H1 (cell line): Measurements from ENCODE around the gene WDR90. TPM values are rescaled to one million over a fixed set of nuclear protein-coding genes. Genes with fewer than 3 reads are reported as not detected.

ENCODE experiments used
- CTCF ChIA-PET: fragments of 300-600 bp; sonication (Branson Sonifier 250); formaldehyde crosslinking; loops from one replicate; lab custom pipeline; 2021; ENCODE audit not compliant: partially characterized antibody; lab: Charles Lee
- POLR2A ChIA-PET: fragments of 300-600 bp; sonication (Branson Sonifier 250); formaldehyde crosslinking; loops from one replicate; lab custom pipeline; 2021; ENCODE audit warnings: inconsistent platforms; ENCODE audit not compliant: partially characterized antibody; lab: Charles Lee
- DNase-seq, 2 experiments: peaks; one replicate each; pipeline versions ENCODE4 v3.0.0 to v3.0.0-alpha.2; 2010 to 2022; ENCODE audit warnings: low spot score in 2 of 2, low read depth in 1 of 2, mixed read lengths in 1 of 2
- FAIRE-seq: peaks from 2 replicates; lab custom pipeline; 2011; peaks lifted over from hg19 to GRCh38; lab: Jason Lieb, UNC
- H2AFZ ChIP-seq: 2 replicates; pipeline ENCODE4 v1.8.1; 2012; ENCODE audit warnings: low read length, inconsistent platforms
- H2AK5ac ChIP-seq: 2 replicates; pipeline ENCODE4 v1.6.1; 2013; ENCODE audit warnings: low read depth, low read length
- H2BK120ac ChIP-seq: replicated peaks from 2 replicates; pipeline ENCODE3; 2013; ENCODE audit warnings: low read depth, low read length, inconsistent platforms
- H2BK12ac ChIP-seq: 2 replicates; pipeline ENCODE4 v1.6.1; 2013; ENCODE audit warnings: low read depth, low read length
- H2BK15ac ChIP-seq: 2 replicates; pipeline ENCODE4 v1.6.1; 2013; ENCODE audit warnings: low read length
- H2BK20ac ChIP-seq: 2 replicates; pipeline ENCODE4 v1.6.1; 2013; ENCODE audit warnings: low read length
- H2BK5ac ChIP-seq: 2 replicates; pipeline ENCODE4 v1.6.1; 2013; ENCODE audit warnings: low read depth, low read length
- H3K14ac ChIP-seq: 2 replicates; pipeline ENCODE4 v1.6.1; 2013; ENCODE audit warnings: inconsistent platforms; ENCODE audit not compliant: insufficient read length
- H3K18ac ChIP-seq: 2 replicates; pipeline ENCODE4 v1.6.1; 2013; ENCODE audit warnings: low read length; ENCODE audit errors: extremely low read depth
- H3K23ac ChIP-seq: 2 replicates; pipeline ENCODE4 v1.6.1; 2013; ENCODE audit warnings: inconsistent platforms; ENCODE audit not compliant: insufficient read length
- H3K23me2 ChIP-seq: 2 replicates; pipeline ENCODE4 v1.6.1; 2013; ENCODE audit warnings: low read depth, low read length
- H3K27ac ChIP-seq: 2 replicates; pipeline ENCODE4 v1.6.1; 2011; ENCODE audit warnings: low read depth, low read length, inconsistent platforms
- H3K27me3 ChIP-seq, 4 experiments: replicated peaks in 1 of 4; 1 replicate in 1 of 4; 2 replicates in 3 of 4; pipeline versions ENCODE4 v1.6.1 to v1.8.1; 2011 to 2013; ENCODE audit warnings: low read length in 3 of 4, mild to moderate bottlenecking in 3 of 4, inconsistent platforms in 2 of 4, mixed read lengths in 2 of 4, moderate library complexity in 1 of 4; ENCODE audit not compliant: control insufficient read depth in 3 of 4, insufficient read depth in 3 of 4; ENCODE audit errors: extremely low read depth in 1 of 4
- H3K36me3 ChIP-seq, 4 experiments: 2 replicates each; pipeline versions ENCODE4 v1.6.1 to v1.8.1; 2011 to 2013; ENCODE audit warnings: mild to moderate bottlenecking in 4 of 4, low read length in 3 of 4, moderate library complexity in 2 of 4, control low read depth in 1 of 4, inconsistent platforms in 1 of 4; ENCODE audit not compliant: insufficient read depth in 4 of 4, control insufficient read depth in 2 of 4
- H3K4ac ChIP-seq: replicated peaks from 2 replicates; pipeline ENCODE3; 2013; ENCODE audit warnings: low read length, low read depth, mixed read lengths, inconsistent platforms; ENCODE audit not compliant: insufficient read length
- H3K4me1 ChIP-seq, 4 experiments: replicated peaks in 1 of 4; 1 replicate in 1 of 4; 2 replicates in 3 of 4; pipeline versions ENCODE4 v1.6.1 to v1.8.1; 2011 to 2013; ENCODE audit warnings: low read length in 3 of 4, inconsistent platforms in 2 of 4, mixed read lengths in 1 of 4; ENCODE audit not compliant: insufficient read depth in 4 of 4, control insufficient read depth in 3 of 4
- H3K4me2 ChIP-seq, 2 experiments: 2 replicates each; pipeline versions ENCODE4 v1.6.1 to v1.8.1; 2011 to 2013; ENCODE audit warnings: low read depth in 2 of 2, low read length in 2 of 2, control low read depth in 1 of 2, inconsistent platforms in 1 of 2, mild to moderate bottlenecking in 1 of 2; ENCODE audit not compliant: insufficient read depth in 1 of 2
- H3K4me3 ChIP-seq, 4 experiments: fragments of 200-600, 300-600 bp in 1 of 4; sonication (generic), shearing (Covaris generic), sonication (Bioruptor Twin) in 1 of 4; 2 replicates each; pipeline versions ENCODE4 v1.5.1 to v1.8.1; 2011 to 2016; ENCODE audit warnings: low read length in 4 of 4, low read depth in 3 of 4, control low read depth in 2 of 4, inconsistent platforms in 2 of 4, mild to moderate bottlenecking in 2 of 4, mixed read lengths in 1 of 4, moderate library complexity in 1 of 4; ENCODE audit not compliant: insufficient read depth in 2 of 4; ENCODE audit errors: extremely low read depth in 1 of 4
- H3K56ac ChIP-seq: replicated peaks from 2 replicates; pipeline ENCODE3; 2013; ENCODE audit warnings: low read depth, mild to moderate bottlenecking, mixed read lengths, low read length, inconsistent platforms; ENCODE audit not compliant: insufficient read length
- H3K79me1 ChIP-seq: 2 replicates; pipeline ENCODE4 v1.6.1; 2013; ENCODE audit warnings: low read depth, low read length, control low read depth
- H3K79me2 ChIP-seq, 2 experiments: 2 replicates each; pipeline versions ENCODE4 v1.6.1 to v1.8.1; 2012 to 2013; ENCODE audit warnings: low read length in 2 of 2, mild to moderate bottlenecking in 2 of 2, inconsistent platforms in 1 of 2; ENCODE audit not compliant: insufficient read depth in 2 of 2, control insufficient read depth in 1 of 2
- H3K9ac ChIP-seq, 4 experiments: replicated peaks in 1 of 4; 1 replicate in 1 of 4; 2 replicates in 3 of 4; pipeline versions ENCODE4 v1.6.1 to v1.8.1; 2011 to 2013; ENCODE audit warnings: low read depth in 3 of 4, low read length in 3 of 4, control low read depth in 2 of 4, mild to moderate bottlenecking in 2 of 4, moderate library complexity in 2 of 4, inconsistent platforms in 1 of 4; ENCODE audit errors: extremely low read depth in 1 of 4
- H3K9me3 ChIP-seq, 2 experiments: 2 replicates each; pipeline versions ENCODE4 v1.6.1 to v1.8.1; 2012 to 2013; ENCODE audit warnings: mild to moderate bottlenecking in 2 of 2, moderate library complexity in 2 of 2, control low read depth in 1 of 2, inconsistent platforms in 1 of 2, low read depth in 1 of 2, low read length in 1 of 2, mixed read lengths in 1 of 2; ENCODE audit not compliant: insufficient read depth in 2 of 2
- H4K20me1 ChIP-seq, 2 experiments: replicated peaks in 1 of 2; 2 replicates each; pipeline versions ENCODE3 to v1.8.1; 2011 to 2013; ENCODE audit warnings: inconsistent platforms in 2 of 2, low read length in 2 of 2, mild to moderate bottlenecking in 1 of 2; ENCODE audit not compliant: insufficient read depth in 2 of 2, control insufficient read depth in 1 of 2
- H4K5ac ChIP-seq: 2 replicates; pipeline ENCODE4 v1.6.1; 2013; ENCODE audit warnings: low read length, low read depth, mixed read lengths, inconsistent platforms; ENCODE audit not compliant: insufficient read length
- H4K8ac ChIP-seq: 2 replicates; pipeline ENCODE4 v1.8.0; 2013; ENCODE audit warnings: mild to moderate bottlenecking, moderate library complexity, low read length, inconsistent platforms; ENCODE audit not compliant: insufficient read depth; ENCODE audit errors: extremely low read depth
- H4K91ac ChIP-seq: replicated peaks from 2 replicates; pipeline ENCODE3; 2013; ENCODE audit warnings: low read length, mixed read lengths, inconsistent platforms; ENCODE audit not compliant: insufficient read length
- CBX8 ChIP-seq: fragments of 300-800, 300-1000 bp; sonication (generic); IDR thresholded peaks from 2 replicates; pipeline ENCODE4 v1.7.1; 2016; ENCODE audit warnings: low read depth, low read length, borderline replicate concordance
- CTBP2 ChIP-seq: IDR thresholded peaks from 2 replicates; pipeline ENCODE4 v1.7.0; 2011; ENCODE audit warnings: borderline replicate concordance, mild to moderate bottlenecking, moderate library complexity, mixed read lengths, low read length; ENCODE audit not compliant: insufficient read depth, insufficient read length
- GTF2F1 ChIP-seq: IDR thresholded peaks from 2 replicates; pipeline ENCODE4 v1.6.1; 2012; ENCODE audit warnings: low read depth, low read length, improper control_type of control experiment, borderline replicate concordance
- NRF1 ChIP-seq: IDR thresholded peaks from 2 replicates; pipeline ENCODE4 v1.6.1; 2011; ENCODE audit warnings: mild to moderate bottlenecking, low read depth, low read length, improper control_type of control experiment
- SIN3A ChIP-seq, 2 experiments: IDR thresholded peaks in 1 of 2; conservative IDR thresholded peaks in 1 of 2; 2 replicates each; pipeline ENCODE4 v1.6.1; 2011 to 2012; ENCODE audit warnings: low read length in 2 of 2, improper control_type of control experiment in 1 of 2, low read depth in 1 of 2, mild to moderate bottlenecking in 1 of 2
- SIRT6 ChIP-seq: IDR thresholded peaks from one replicate; pipeline ENCODE4 v1.7.1; 2012; ENCODE audit warnings: low read length, inconsistent platforms
- SIX5 ChIP-seq: IDR thresholded peaks from 2 replicates; pipeline ENCODE4 v1.6.1; 2011; ENCODE audit warnings: mild to moderate bottlenecking, low read depth, low read length
- WGBS, 2 experiments: shearing (Covaris generic) in 1 of 2; methylation state at CpG; one replicate each; pipeline versions ENCODE4 v1.1.6 to v1.1.7; 2013 to 2015; ENCODE audit warnings: low lambda C conversion rate in 2 of 2, mixed read lengths in 2 of 2, inconsistent platforms in 1 of 2, low coverage in 1 of 2, missing lambda C conversion rate in 1 of 2; ENCODE audit not compliant: insufficient replicate concordance in 2 of 2, insufficient coverage in 1 of 2, insufficient read length in 1 of 2; ENCODE audit errors: extremely low coverage in 1 of 2, missing lambda C conversion rate in 1 of 2; 5-methylcytosine and 5-hydroxymethylcytosine counted together
- polyA plus RNA-seq, 7 experiments: library from polyadenylated mRNA; depleted of rRNA in 3 of 7; stranded (reverse) in 5 of 7; unstranded in 2 of 7; fragments of >200 nt in 5 of 7; fragments of 200-250 nt in 2 of 7; gene quantifications; 1 replicate in 5 of 7; 2 replicates in 1 of 7; 4 replicates in 1 of 7; pipeline versions ENCODE4 v1.2.1 to v1.2.3, GENCODE V29; 2011 to 2013; ENCODE audit warnings: missing spikeins in 2 of 7, mixed read lengths in 2 of 7
- total RNA-seq: library from RNA; stranded (reverse); fragmentation: NEBNext Ultra II Directional; extraction: Animal tissue kit (Norgen Biotek cat#: 25700); gene quantifications from 2 replicates; pipeline ENCODE4 v1.2.1, GENCODE V29; 2021
- TF ChIP-seq, protein P1 (sequence below): IDR thresholded peaks from 2 replicates; pipeline ENCODE4 v1.6.1; 2012; ENCODE audit warnings: low read length, inconsistent platforms
- TF ChIP-seq, protein P2 (sequence below): IDR thresholded peaks from 2 replicates; pipeline ENCODE4 v1.6.1; 2011; ENCODE audit warnings: low read depth, mild to moderate bottlenecking, low read length; ENCODE audit not compliant: insufficient read depth

The WDR90 gene
- total and polyA plus RNA-seq, 2 of the 8 experiments (the other 6 are each of a cell fraction or from before 2014, with no cell fraction given): 24.0 to 47.2 TPM

DNA sequence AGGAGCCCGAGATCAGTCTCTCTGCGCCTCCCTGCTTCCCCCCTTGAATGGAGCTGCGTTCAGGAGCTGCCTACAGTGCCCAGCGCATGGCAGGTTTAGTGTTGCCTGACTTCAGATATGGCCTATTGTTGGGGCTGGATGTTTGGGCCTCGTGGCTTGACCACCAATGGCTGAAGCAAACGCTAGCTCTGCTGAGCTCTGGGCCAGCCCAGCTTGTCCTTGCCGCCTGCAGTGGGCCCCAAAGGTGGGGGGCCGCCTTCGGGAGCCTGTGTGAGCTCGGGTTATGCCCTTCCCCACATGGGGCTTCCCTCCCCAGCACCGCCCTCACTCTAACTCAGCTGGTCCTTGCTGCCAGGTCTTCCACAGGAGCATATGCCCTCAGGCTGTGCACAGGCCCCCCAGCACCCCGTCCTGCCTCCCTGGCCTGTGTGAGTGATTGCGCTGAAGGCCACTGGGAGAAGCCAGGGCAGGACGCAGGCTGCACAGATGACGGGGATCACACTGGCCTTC lies 11.1 kb upstream of the WDR90 start:
- peaks cover 13% of the 10 kb centered on the region; the same call in 1 of the 2 replicates for H3K23me2 ChIP-seq
- no peak overlapping the region for H3K14ac ChIP-seq
- H2BK20ac ChIP-seq: peak overlapping the region; percentile 66; the same call in 1 of the 2 replicates
- H3K27ac ChIP-seq: no peak overlapping the region
- peak overlapping the region; percentile 92; the same call in 1 of the 2 replicates for H2BK12ac ChIP-seq
- H3K79me2 ChIP-seq: peaks cover 0 to 6% of the 10 kb centered on the region in 2 experiments; a peak in 1 of 4 replicates
- H4K91ac ChIP-seq: peak overlapping the region; percentile 84
- H3K27me3 ChIP-seq: peaks cover 0 to 5% (median under 1%) of the 10 kb centered on the region in 4 experiments; a peak in 2 of 7 replicates
- H3K9me3 ChIP-seq: no peaks in the 10 kb centered on the region
- no peak for FAIRE-seq
- H3K4ac ChIP-seq: peak overlapping the region; percentile 82
- peak overlapping the region; percentile 60 for H4K5ac ChIP-seq
- CTCF ChIA-PET: interaction anchor here (0.8 to 2.9 kb wide), 10 partner anchors 9 to 142 kb away, joined by 3 to 24 read pairs (median 4); partner anchors contain the start of genes NHLRC4 and WDR90
- peak overlapping the region; percentile 60; the same call in 1 of the 2 replicates for H4K8ac ChIP-seq
- H2BK15ac ChIP-seq: peak overlapping the region; percentile 96
- H3K9ac ChIP-seq: no peak overlapping the region; a peak in 1 of 7 replicates
- peak overlapping the region; percentile 96 for H3K18ac ChIP-seq
- no peak overlapping the region for H2AFZ ChIP-seq
- H3K4me3 ChIP-seq: peak overlapping the region in 1 of 4 experiments; percentile 65; a peak in 1 of 8 replicates
- H4K20me1 ChIP-seq: peaks cover 3 to 8% of the 10 kb centered on the region in 2 experiments
- H2BK5ac ChIP-seq: peak overlapping the region; percentile 94
- H3K36me3 ChIP-seq: peaks cover 0 to 13% (median 3%) of the 10 kb centered on the region in 4 experiments; a peak in 4 of 8 replicates
- H3K4me2 ChIP-seq: peak overlapping the region; percentile 62 to 88
- H2BK120ac ChIP-seq: no peak overlapping the region
- H3K4me1 ChIP-seq: peaks cover 0 to 35% (median 23%) of the 10 kb centered on the region in 4 experiments; a peak in 6 of 7 replicates
- DNase-seq: no peak
- POLR2A ChIA-PET: interaction anchor here (1.0 to 2.6 kb wide), 8 partner anchors 8 to 254 kb away, joined by 3 to 10 read pairs (median 3); partner anchors contain the start of genes RHBDL1, WDR90 and WFIKKN1
- H3K56ac ChIP-seq: no peak overlapping the region
- 71% methylated on average over 15 of the region's 15 CpGs; no CpG with 5 or more reads in 1 of the 2 experiments for WGBS, 2 experiments
- H3K23ac ChIP-seq: no peak overlapping the region
- no peak overlapping the region; the same call in 1 of the 2 replicates for H2AK5ac ChIP-seq
- no peaks in the 10 kb centered on the region; the same call in 1 of the 2 replicates for H3K79me1 ChIP-seq
- TF ChIP-seq SIN3A (conservative IDR thresholded peaks at IDR 0.05 in 1 of 2, IDR thresholded peaks at IDR 0.05 in 1 of 2; ENCODE audit: low read depth in 1 of 2, low read length in 2 of 2) (no peak), GTF2F1 (no peak), SIRT6 (no peak), NRF1 (no peak), CTBP2 (no peak), SIX5 (no peak), CBX8 (no peak)
- TF ChIP-seq, protein P1, sequence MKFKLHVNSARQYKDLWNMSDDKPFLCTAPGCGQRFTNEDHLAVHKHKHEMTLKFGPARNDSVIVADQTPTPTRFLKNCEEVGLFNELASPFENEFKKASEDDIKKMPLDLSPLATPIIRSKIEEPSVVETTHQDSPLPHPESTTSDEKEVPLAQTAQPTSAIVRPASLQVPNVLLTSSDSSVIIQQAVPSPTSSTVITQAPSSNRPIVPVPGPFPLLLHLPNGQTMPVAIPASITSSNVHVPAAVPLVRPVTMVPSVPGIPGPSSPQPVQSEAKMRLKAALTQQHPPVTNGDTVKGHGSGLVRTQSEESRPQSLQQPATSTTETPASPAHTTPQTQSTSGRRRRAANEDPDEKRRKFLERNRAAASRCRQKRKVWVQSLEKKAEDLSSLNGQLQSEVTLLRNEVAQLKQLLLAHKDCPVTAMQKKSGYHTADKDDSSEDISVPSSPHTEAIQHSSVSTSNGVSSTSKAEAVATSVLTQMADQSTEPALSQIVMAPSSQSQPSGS: no peak
- TF ChIP-seq, protein P2, sequence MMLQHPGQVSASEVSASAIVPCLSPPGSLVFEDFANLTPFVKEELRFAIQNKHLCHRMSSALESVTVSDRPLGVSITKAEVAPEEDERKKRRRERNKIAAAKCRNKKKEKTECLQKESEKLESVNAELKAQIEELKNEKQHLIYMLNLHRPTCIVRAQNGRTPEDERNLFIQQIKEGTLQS: no peak
